GM10248 (cell line): ENCODE results near the gene NCOR2.

Experiments
- CTCF ChIA-PET: fragments of 300-600 bp; sonication (Branson Sonifier 250); formaldehyde crosslinking; extraction: SDS; loops from one replicate; lab custom pipeline; 2021; ENCODE audit warnings: antibody characterized with exemption; lab: Yijun Ruan, JAX
- POLR2A ChIA-PET: fragments of 350-650 bp; sonication (Branson Sonifier 250); formaldehyde crosslinking; extraction: SDS; loops from one replicate; lab custom pipeline; 2020; ENCODE audit warnings: antibody characterized with exemption; lab: Yijun Ruan, JAX
- DNase-seq: peaks from one replicate; pipeline ENCODE4 v3.0.0; 2012; ENCODE audit errors: extremely low spot score
- TF ChIP-seq, protein P1 (sequence below): IDR thresholded peaks from 2 replicates; pipeline ENCODE4 v1.5.1; 2012; ENCODE audit warnings: mild to moderate bottlenecking, low read depth; ENCODE audit errors: extremely low read depth, missing control alignments, control extremely low read depth

The NCOR2 gene

DNA sequence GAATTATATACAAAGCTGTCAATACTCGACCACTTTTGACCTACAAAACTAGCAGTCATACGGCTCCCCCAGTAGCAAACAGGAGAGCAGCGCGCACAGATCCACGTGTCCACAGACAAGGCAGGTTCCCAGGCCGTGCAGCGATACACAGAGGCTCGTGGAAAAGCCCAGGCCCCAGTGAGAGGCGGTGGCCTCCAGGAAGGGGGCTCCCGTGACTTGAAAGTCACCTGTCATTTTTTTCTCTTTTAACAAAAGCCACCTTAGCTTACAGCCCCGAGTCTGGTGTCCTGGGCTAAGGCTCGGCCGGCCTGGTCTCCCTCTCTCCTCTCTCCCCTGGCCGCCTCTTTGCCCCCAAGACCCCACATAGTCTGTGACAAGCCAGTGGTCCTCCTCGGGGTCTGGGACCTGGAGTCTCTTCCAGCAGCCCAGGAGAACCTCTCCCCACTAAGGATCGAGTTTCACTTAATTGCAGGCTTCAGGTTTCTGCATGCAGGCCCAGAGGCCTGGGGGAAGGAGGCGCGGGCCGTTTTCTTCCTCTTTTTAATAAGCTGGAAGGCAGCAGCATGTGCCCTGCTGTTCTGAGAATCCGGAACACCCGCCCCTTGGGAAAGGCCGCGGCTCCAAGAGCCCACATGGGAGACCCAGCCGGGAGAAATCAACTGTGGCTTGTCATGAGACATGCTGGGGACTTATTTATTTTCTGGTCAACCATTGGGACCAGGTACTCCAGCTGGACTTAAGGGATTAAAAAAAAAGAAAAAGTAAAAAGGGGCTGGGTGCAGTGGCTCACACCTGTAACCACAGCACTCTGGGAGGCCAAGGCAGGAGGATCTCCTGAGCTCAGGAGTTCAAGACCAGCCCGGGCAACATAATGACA lies 15.9 kb downstream of the NCOR2 start:
- TF ChIP-seq, protein P1, sequence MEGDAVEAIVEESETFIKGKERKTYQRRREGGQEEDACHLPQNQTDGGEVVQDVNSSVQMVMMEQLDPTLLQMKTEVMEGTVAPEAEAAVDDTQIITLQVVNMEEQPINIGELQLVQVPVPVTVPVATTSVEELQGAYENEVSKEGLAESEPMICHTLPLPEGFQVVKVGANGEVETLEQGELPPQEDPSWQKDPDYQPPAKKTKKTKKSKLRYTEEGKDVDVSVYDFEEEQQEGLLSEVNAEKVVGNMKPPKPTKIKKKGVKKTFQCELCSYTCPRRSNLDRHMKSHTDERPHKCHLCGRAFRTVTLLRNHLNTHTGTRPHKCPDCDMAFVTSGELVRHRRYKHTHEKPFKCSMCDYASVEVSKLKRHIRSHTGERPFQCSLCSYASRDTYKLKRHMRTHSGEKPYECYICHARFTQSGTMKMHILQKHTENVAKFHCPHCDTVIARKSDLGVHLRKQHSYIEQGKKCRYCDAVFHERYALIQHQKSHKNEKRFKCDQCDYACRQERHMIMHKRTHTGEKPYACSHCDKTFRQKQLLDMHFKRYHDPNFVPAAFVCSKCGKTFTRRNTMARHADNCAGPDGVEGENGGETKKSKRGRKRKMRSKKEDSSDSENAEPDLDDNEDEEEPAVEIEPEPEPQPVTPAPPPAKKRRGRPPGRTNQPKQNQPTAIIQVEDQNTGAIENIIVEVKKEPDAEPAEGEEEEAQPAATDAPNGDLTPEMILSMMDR, result no peak
- ChIA-PET CTCF (interaction anchor here (1.0 to 2.4 kb wide), 6 partner anchors 9 to 355 kb away, joined by 3 to 12 read pairs (median 4); no protein-coding TSS in a partner anchor), POLR2A (no interaction called here)
- no peak for DNase-seq

DNA sequence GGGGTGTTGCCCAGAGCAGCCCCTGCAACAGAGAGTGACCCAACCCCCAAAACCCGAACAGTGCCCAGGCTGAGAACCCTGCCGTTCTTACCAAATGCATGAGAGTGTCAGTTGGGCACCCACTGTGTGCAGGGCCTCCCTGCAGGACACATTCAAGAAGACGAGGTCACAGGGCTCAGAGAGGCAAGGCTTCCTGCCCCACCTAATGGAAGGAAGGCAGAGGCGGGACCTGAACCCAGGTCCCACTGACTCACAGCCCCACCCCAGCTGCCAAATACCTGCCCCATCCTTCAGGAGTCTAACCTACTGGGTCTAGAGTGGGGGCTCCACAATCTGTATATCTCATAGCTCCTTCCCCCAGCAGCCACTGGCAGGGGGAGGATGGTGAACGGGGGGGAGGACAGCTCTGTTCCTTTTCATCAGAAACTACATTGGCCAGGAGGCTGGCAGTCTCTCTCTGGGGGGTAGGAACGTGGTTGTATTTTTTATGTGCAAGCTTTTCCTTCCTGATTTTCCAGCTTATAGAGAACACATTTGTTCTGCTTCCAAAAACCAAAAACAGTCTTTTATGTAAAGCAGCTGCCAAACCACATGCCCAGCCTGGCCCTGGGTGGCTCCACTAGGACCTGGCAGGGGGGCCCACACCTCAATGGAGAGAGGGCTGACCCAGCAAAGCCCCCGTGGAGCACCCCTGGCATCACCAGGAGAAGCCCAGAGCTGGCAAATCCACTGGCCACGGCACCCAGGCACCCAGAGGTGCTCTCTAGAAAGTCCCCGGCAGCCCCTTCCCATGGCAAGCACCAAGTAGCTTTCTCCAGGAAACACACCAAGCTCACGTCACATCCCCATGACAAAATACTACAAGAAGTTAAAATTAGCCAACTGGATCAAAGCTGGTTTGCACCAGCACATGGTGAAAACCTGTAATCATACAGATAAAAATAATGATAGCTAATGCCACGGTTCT lies 17.0 kb downstream of the NCOR2 start:
- no peak for DNase-seq
- ChIA-PET POLR2A (interaction anchor here (0.5 to 0.9 kb wide), 2 partner anchors 364 to 1103 kb away, joined by 3 to 7 read pairs; partner anchors contain the start of gene UBC), CTCF (interaction anchor here (0.7 to 2.4 kb wide), 6 partner anchors 10 to 356 kb away, joined by 3 to 12 read pairs (median 4); no protein-coding TSS in a partner anchor)
- TF ChIP-seq, protein P1, result no peak

DNA sequence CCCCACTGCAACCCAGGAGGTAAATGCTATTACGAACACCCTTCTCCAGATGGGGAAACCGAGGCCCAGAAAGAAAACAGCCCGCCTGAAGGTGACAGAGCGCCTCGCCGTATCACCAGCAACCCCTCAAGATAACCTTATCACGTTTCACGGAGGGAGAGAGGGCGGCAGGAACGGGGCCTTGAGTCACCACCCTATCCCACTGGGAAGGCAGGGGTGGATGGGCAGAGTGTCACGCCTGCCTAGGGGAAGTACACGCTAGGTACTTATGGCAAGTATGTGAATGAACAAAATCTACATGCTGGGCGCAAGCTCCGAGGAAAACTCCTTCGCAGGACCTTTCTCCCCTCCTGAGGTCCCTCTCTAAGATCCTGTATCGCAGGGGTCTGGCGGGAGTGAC lies 17.8 kb downstream of the NCOR2 start:
- ChIA-PET CTCF (interaction anchor here (2.2 to 2.4 kb wide), 2 partner anchors 11 to 221 kb away, joined by 9 to 12 read pairs; no protein-coding TSS in a partner anchor), POLR2A (interaction anchor here (0.9 kb wide), 1 partner anchor 365 kb away, joined by 3 read pairs; the partner anchor contains the start of gene UBC)
- DNase-seq, result no peak
- TF ChIP-seq, protein P1, result no peak

DNA sequence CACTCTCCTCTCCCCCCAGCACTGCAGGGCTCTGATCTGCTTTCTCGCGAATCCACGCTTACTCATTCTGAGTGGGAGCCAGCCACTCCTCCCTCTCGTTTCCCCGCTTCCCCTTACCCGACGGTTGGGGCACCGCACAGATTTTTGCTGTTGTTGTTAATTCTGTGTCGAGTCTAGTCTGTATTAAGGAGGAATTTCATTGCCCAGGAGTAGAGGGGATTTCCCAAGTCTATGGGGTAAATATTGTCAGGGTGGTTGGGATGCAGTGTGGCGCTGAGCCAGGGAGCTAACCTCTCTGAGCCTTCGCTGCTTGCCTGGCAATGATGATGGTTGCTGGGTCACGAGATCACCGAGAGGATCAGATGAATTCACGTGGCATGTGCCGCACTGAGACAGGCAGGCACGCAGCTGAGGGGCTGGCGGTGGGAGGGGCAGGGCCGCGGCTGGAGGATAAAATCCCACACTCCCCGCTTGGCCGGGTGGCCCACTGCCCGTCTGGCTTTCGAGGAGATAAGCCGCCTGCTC lies 18.5 kb downstream of the NCOR2 start:
- ChIA-PET CTCF (interaction anchor here (1.4 kb wide), 1 partner anchor 12 kb away, joined by 3 read pairs; no protein-coding TSS in a partner anchor), POLR2A (no interaction called here)

DNA sequence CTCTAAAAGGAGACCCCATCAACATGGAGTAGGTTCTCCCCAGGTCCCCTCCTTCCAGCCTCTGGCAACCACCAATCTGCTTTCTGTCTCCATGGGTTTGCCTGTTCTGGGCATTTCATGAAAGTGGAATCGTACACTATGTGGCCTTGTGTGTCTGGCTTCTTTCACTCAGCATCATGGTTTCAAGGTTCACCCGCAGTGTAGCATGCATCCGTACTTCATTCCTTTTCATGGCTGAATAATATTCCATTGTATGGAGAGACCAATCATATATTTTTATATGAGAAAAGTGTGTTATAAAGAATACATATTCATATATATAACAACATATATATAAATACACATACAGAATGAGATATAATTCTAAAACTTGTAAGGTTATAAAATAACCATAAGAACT lies 19.8 kb downstream of the NCOR2 start:
- TF ChIP-seq, protein P1, result no peak
- POLR2A ChIA-PET, result no interaction called here
- no peak for DNase-seq
- CTCF ChIA-PET, result interaction anchor here (1.4 kb wide), 1 partner anchor 13 kb away, joined by 3 read pairs; no protein-coding TSS in a partner anchor

More for the DNA sequence above, 18.5 kb downstream of the NCOR2 start:
- DNase-seq, result no peak
- TF ChIP-seq, protein P1, result no peak
